ENCODE data around the gene EFCAB12. TPM values are rescaled to one million over a fixed set of nuclear protein-coding genes. Genes with fewer than 3 reads are reported as not detected.

Gene EFCAB12
- total and polyA plus RNA-seq, 2 experiments from 2014 or later: 0.19 to 0.20 TPM

- no peak for TF ChIP-seq EZH2 (IDR thresholded peaks at IDR 0.05; ENCODE audit: borderline replicate concordance)
- no peak for TF ChIP-seq CTCF (IDR thresholded peaks at IDR 0.05; ENCODE audit: poor library complexity)
- no peak for TF ChIP-seq EZH2phosphoT487 (IDR thresholded peaks at IDR 0.05; ENCODE audit: low read depth, severe bottlenecking, unreplicated experiment)
- no peaks in the 10 kb centered on the region for H3K4me1 ChIP-seq (ENCODE audit: insufficient read depth)
- H3K9me3 ChIP-seq (ENCODE audit: low read depth): no peaks in the 10 kb centered on the region
- WGBS (ENCODE audit: low lambda C conversion rate, missing lambda C conversion rate): 91% methylated on average over 10 of the region's 10 CpGs
- DNase-seq (ENCODE audit: low spot score): no peak
- H3K36me3 ChIP-seq (replicated peaks; ENCODE audit: insufficient read depth, low read depth): no peaks in the 10 kb centered on the region
- no peak overlapping the region for H3K4me2 ChIP-seq
- no peaks in the 10 kb centered on the region for H3K9me2 ChIP-seq (replicated peaks; ENCODE audit: insufficient read depth)
- H3K79me2 ChIP-seq: no peaks in the 10 kb centered on the region
- no peaks in the 10 kb centered on the region for H3K27me3 ChIP-seq
- no peak overlapping the region for H3K4me3 ChIP-seq
- H4K20me1 ChIP-seq (ENCODE audit: insufficient read depth, poor library complexity, severe bottlenecking): no peaks in the 10 kb centered on the region
- no peak overlapping the region for H3K27ac ChIP-seq
- H2AFZ ChIP-seq: no peak overlapping the region
Observed at GRCh38 chr3:129474984-129475804, 46.8 kb upstream of the EFCAB12 start.

DNA sequence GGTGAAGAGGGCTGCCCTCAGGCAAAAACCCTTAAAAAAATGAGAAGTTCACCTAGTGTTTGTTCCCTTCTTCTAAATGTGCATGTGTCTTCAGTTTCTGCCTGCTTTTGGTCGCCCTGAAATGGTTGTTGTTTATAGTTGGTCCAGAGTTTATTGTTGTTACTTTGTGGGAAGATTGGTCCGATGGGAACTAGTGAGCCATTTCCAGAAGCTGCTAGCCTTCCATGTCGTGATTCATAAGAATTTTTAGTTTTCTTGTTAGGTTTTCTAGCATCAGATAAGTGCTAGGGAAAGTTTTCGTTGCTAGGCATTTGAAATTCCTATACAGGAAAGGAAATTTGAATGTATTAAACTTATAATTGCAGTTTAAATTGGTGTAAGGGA lies 45.3 kb upstream of the EFCAB12 start:
- WGBS (ENCODE audit: low lambda C conversion rate, missing lambda C conversion rate): 76% methylated on average over 4 of the region's 4 CpGs

GRCh38 chr3:129473067-129473768 lies 44.8 kb upstream of the EFCAB12 start:
- Histone ChIP-seq H3K79me2 (no peaks in the 10 kb centered on the region), H3K4me2 (no peak overlapping the region), H3K36me3 (replicated peaks; ENCODE audit: insufficient read depth, low read depth) (no peaks in the 10 kb centered on the region), H3K27me3 (no peaks in the 10 kb centered on the region), H4K20me1 (ENCODE audit: insufficient read depth, poor library complexity, severe bottlenecking) (no peaks in the 10 kb centered on the region), H3K4me1 (ENCODE audit: insufficient read depth) (peaks cover 3% of the 10 kb centered on the region), H3K9me3 (ENCODE audit: low read depth) (no peaks in the 10 kb centered on the region), H3K4me3 (no peak overlapping the region), H3K27ac (no peak overlapping the region), H2AFZ (no peak overlapping the region), H3K9me2 (replicated peaks; ENCODE audit: insufficient read depth) (no peaks in the 10 kb centered on the region)
- 80% methylated on average over 4 of the region's 4 CpGs for WGBS (ENCODE audit: low lambda C conversion rate, missing lambda C conversion rate)
- DNase-seq (ENCODE audit: low spot score): no peak
- no peak for TF ChIP-seq EZH2phosphoT487 (IDR thresholded peaks at IDR 0.05; ENCODE audit: low read depth, severe bottlenecking, unreplicated experiment)
- TF ChIP-seq EZH2 (IDR thresholded peaks at IDR 0.05; ENCODE audit: borderline replicate concordance): no peak
- TF ChIP-seq CTCF (IDR thresholded peaks at IDR 0.05; ENCODE audit: poor library complexity): no peak

More for the DNA sequence above, 45.3 kb upstream of the EFCAB12 start:
- Histone ChIP-seq H4K20me1 (ENCODE audit: insufficient read depth, poor library complexity, severe bottlenecking) (no peaks in the 10 kb centered on the region), H3K79me2 (no peaks in the 10 kb centered on the region), H3K27ac (no peak overlapping the region), H3K4me1 (ENCODE audit: insufficient read depth) (no peaks in the 10 kb centered on the region), H3K9me2 (replicated peaks; ENCODE audit: insufficient read depth) (no peaks in the 10 kb centered on the region), H2AFZ (no peak overlapping the region), H3K4me3 (no peak overlapping the region), H3K9me3 (ENCODE audit: low read depth) (no peaks in the 10 kb centered on the region), H3K36me3 (replicated peaks; ENCODE audit: insufficient read depth, low read depth) (no peaks in the 10 kb centered on the region), H3K4me2 (no peak overlapping the region), H3K27me3 (no peaks in the 10 kb centered on the region)
- no peak for DNase-seq (ENCODE audit: low spot score)
- TF ChIP-seq CTCF (IDR thresholded peaks at IDR 0.05; ENCODE audit: poor library complexity) (no peak), EZH2phosphoT487 (IDR thresholded peaks at IDR 0.05; ENCODE audit: low read depth, severe bottlenecking, unreplicated experiment) (no peak)
